Suprapubic skin (tissue), 4 donors: ENCODE data around the gene ITPR2. TPM values are rescaled to one million over a fixed set of nuclear protein-coding genes. Genes with fewer than 3 reads are reported as not detected.

Experiments used
- DNase-seq, 2 donors: peaks; one replicate each; pipeline ENCODE4 v3.0.0-alpha.2; 2019; ENCODE audit warnings: low spot score in 2 of 2
- H3K27ac ChIP-seq: fragments of 200-600 bp; sonication (generic); one replicate; pipeline ENCODE4 v1.5.1; 2019
- H3K27me3 ChIP-seq: fragments of 200-600 bp; sonication (generic); one replicate; pipeline ENCODE4 v1.5.1; 2019
- H3K36me3 ChIP-seq: fragments of 200-600 bp; sonication (generic); one replicate; pipeline ENCODE4 v1.5.1; 2019
- H3K4me1 ChIP-seq: fragments of 200-600 bp; sonication (generic); one replicate; pipeline ENCODE4 v1.5.1; 2019
- H3K4me3 ChIP-seq: fragments of 200-600 bp; sonication (generic); one replicate; pipeline ENCODE4 v1.5.1; 2019; ENCODE audit warnings: mild to moderate bottlenecking
- H3K9me3 ChIP-seq: fragments of 200-600 bp; sonication (generic); one replicate; pipeline ENCODE4 v1.5.1; 2019
- CTCF ChIP-seq, 2 donors: fragments of 200-600 bp in 1 of 2; fragments of 450-650 bp in 1 of 2; sonication (generic) in 1 of 2; IDR thresholded peaks; one replicate each; pipeline ENCODE4 v1.5.1; 2016 to 2019; ENCODE audit warnings: antibody characterized with exemption in 2 of 2, mild to moderate bottlenecking in 1 of 2, moderate library complexity in 1 of 2
- EP300 ChIP-seq: sonication (generic); formaldehyde crosslinking; IDR thresholded peaks from one replicate; pipeline ENCODE4 v1.6.1; 2017; ENCODE audit warnings: antibody characterized with exemption
- POLR2A ChIP-seq, 2 donors: fragments of 450-650 bp; IDR thresholded peaks; one replicate each; pipeline ENCODE4 v1.6.1; 2017; ENCODE audit warnings: antibody characterized with exemption in 2 of 2, mild to moderate bottlenecking in 2 of 2, moderate library complexity in 2 of 2
- POLR2AphosphoS5 ChIP-seq, 3 donors: sonication (generic); formaldehyde crosslinking; IDR thresholded peaks; one replicate each; pipeline ENCODE4 v1.6.1; 2017; ENCODE audit warnings: antibody characterized with exemption in 3 of 3
- WGBS: methylation state at CpG from one replicate; pipeline ENCODE4 v1.1.5; 2018; 5-methylcytosine and 5-hydroxymethylcytosine counted together
- total RNA-seq, 4 donors: library from RNA; depleted of rRNA; stranded (reverse); fragments of >200 nt; gene quantifications; one replicate each; pipeline ENCODE4 v1.1.0, GENCODE V29; 2016

Gene ITPR2
- total RNA-seq, 4 donors from 2014 or later = 59.6 to 159 (median 72.1) TPM

GRCh38 chr12:26825459-26826016 is 7.5 kb downstream of the ITPR2 start:
- DNase-seq = no peak
- TF ChIP-seq CTCF (IDR thresholded peaks at IDR 0.05) (no peak), POLR2A (IDR thresholded peaks at IDR 0.05) (no peak), POLR2AphosphoS5 (IDR thresholded peaks at IDR 0.05) (no peak), EP300 (no peak)
- Histone ChIP-seq H3K36me3 (no peaks in the 10 kb centered on the region), H3K4me3 (no peak overlapping the region), H3K27me3 (no peaks in the 10 kb centered on the region), H3K4me1 (peaks cover 32% of the 10 kb centered on the region), H3K27ac (no peak overlapping the region), H3K9me3 (no peaks in the 10 kb centered on the region)
- whole genome bisulfite sequencing = 74% methylated on average over 1 of the region's 1 CpG

DNA sequence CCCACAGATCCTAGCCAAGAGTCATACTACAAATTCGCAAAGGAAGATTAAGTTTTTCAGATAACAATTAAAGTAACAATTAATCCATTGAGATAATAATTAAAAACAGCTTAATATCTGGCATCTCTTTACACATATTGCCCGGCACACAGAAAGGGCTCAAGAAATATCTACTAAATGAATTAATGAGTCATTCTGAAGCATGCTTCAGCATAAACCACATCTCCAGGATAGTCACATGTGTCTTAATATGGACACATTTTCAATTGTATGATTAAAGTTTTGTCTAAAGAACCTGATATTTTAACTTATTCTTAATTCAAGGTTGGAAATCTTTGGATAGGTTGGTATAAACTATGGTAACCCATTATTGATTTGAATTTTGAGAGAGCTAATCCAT is 9.6 kb downstream of the ITPR2 start:
- H3K4me1 ChIP-seq = peaks cover 14% of the 10 kb centered on the region
- H3K36me3 ChIP-seq = no peaks in the 10 kb centered on the region
- H3K9me3 ChIP-seq = no peaks in the 10 kb centered on the region
- DNase-seq = no peak
- no peak for TF ChIP-seq EP300
- no peak for TF ChIP-seq CTCF (IDR thresholded peaks at IDR 0.05)
- TF ChIP-seq POLR2AphosphoS5 (IDR thresholded peaks at IDR 0.05) = no peak
- no peak for TF ChIP-seq POLR2A (IDR thresholded peaks at IDR 0.05)
- 45% methylated on average over 2 of the region's 2 CpGs for WGBS
- H3K27me3 ChIP-seq = no peaks in the 10 kb centered on the region
- H3K27ac ChIP-seq = no peak overlapping the region
- H3K4me3 ChIP-seq = no peak overlapping the region

GRCh38 chr12:26822026-26822425 is 11.0 kb downstream of the ITPR2 start:
- Histone ChIP-seq H3K27ac (no peak overlapping the region), H3K27me3 (no peaks in the 10 kb centered on the region), H3K4me3 (no peak overlapping the region), H3K36me3 (no peaks in the 10 kb centered on the region), H3K4me1 (peaks cover 5% of the 10 kb centered on the region), H3K9me3 (no peaks in the 10 kb centered on the region)
- TF ChIP-seq CTCF (IDR thresholded peaks at IDR 0.05) (no peak), POLR2AphosphoS5 (IDR thresholded peaks at IDR 0.05) (no peak), POLR2A (IDR thresholded peaks at IDR 0.05) (no peak)
- DNase-seq = no peak
- WGBS = 91% methylated on average over 2 of the region's 2 CpGs

DNA sequence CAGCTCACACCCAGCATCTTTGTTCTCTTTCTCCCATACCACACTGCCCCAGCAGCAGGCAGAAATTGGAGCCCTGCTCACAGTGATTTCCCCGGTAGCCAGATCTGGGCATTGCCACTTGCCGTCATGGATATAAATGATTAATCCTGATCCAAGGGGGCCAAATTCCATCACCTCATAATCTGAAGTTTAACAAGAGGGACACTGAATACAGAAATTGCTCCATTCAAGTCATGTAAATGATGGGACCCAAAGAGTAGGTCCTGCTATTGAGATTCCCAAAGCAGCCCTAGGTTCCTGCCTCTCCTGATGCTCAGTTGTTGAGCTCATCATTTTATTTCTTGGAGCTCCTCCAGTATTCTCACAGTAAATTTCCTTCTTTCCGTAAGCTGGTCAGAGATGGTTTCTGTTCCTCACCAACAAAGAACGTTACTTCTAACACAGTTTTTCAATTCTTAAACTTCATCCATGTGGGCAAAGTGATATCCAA is 11.7 kb downstream of the ITPR2 start:
- no peaks in the 10 kb centered on the region for H3K9me3 ChIP-seq
- 43% methylated on average over 4 of the region's 4 CpGs for WGBS
- H3K4me3 ChIP-seq = no peak overlapping the region
- TF ChIP-seq EP300 (no peak), POLR2A (IDR thresholded peaks at IDR 0.05) (no peak), POLR2AphosphoS5 (IDR thresholded peaks at IDR 0.05) (no peak), CTCF (IDR thresholded peaks at IDR 0.05) (no peak)
- no peaks in the 10 kb centered on the region for H3K36me3 ChIP-seq
- peaks cover 5% of the 10 kb centered on the region for H3K4me1 ChIP-seq
- no peak for DNase-seq
- H3K27me3 ChIP-seq = no peaks in the 10 kb centered on the region
- no peak overlapping the region for H3K27ac ChIP-seq

- 91% methylated on average over 2 of the region's 2 CpGs for WGBS
- no peak for TF ChIP-seq EP300
- TF ChIP-seq POLR2AphosphoS5 (IDR thresholded peaks at IDR 0.05) = no peak
- TF ChIP-seq POLR2A (IDR thresholded peaks at IDR 0.05) = no peak
- Histone ChIP-seq H3K9me3 (no peaks in the 10 kb centered on the region), H3K4me3 (no peak overlapping the region), H3K4me1 (peaks cover 5% of the 10 kb centered on the region), H3K27ac (no peak overlapping the region), H3K27me3 (no peaks in the 10 kb centered on the region), H3K36me3 (no peaks in the 10 kb centered on the region)
- DNase-seq = no peak
These were observed 14.4 kb downstream of the ITPR2 start for GRCh38 chr12:26818636-26819035.

GRCh38 chr12:26818201-26818600 is 14.8 kb downstream of the ITPR2 start:
- Histone ChIP-seq H3K4me1 (peaks cover 5% of the 10 kb centered on the region), H3K36me3 (no peaks in the 10 kb centered on the region), H3K27ac (no peak overlapping the region), H3K27me3 (no peaks in the 10 kb centered on the region), H3K9me3 (no peaks in the 10 kb centered on the region), H3K4me3 (no peak overlapping the region)
- WGBS = 88% methylated on average over 3 of the region's 3 CpGs
- TF ChIP-seq POLR2AphosphoS5 (IDR thresholded peaks at IDR 0.05) = no peak
- no peak for TF ChIP-seq POLR2A (IDR thresholded peaks at IDR 0.05)
- no peak for TF ChIP-seq EP300
- TF ChIP-seq CTCF (IDR thresholded peaks at IDR 0.05) = no peak
- DNase-seq = no peak
